Large intestine (tissue), 3 donors: ENCODE results near the gene RAD51. TPM values are rescaled to one million over a fixed set of nuclear protein-coding genes. Genes with fewer than 3 reads are reported as not detected.

ENCODE experiments used
- DNase-seq, 2 donors: peaks; one replicate each; pipeline versions ENCODE4 v3.0.0 to v3.0.0-alpha.2; 2013
- H3K27ac ChIP-seq: one replicate; pipeline ENCODE4 v1.5.1; 2013; ENCODE audit warnings: low read length
- H3K27me3 ChIP-seq: 2 replicates; pipeline ENCODE4 v1.6.1; 2013; ENCODE audit warnings: low read length; ENCODE audit not compliant: control insufficient read depth, insufficient read depth
- H3K36me3 ChIP-seq: 2 replicates; pipeline ENCODE4 v1.6.1; 2013; ENCODE audit warnings: low read length; ENCODE audit not compliant: control insufficient read depth, insufficient read depth
- H3K4me1 ChIP-seq: one replicate; pipeline ENCODE4 v1.6.1; 2013; ENCODE audit warnings: low read length; ENCODE audit not compliant: control insufficient read depth, insufficient read depth
- H3K4me3 ChIP-seq: one replicate; pipeline ENCODE4 v1.5.1; 2013; ENCODE audit warnings: low read length
- H3K9me3 ChIP-seq: one replicate; pipeline ENCODE4 v1.6.1; 2013; ENCODE audit warnings: mild to moderate bottlenecking, low read depth, low read length, moderate library complexity; ENCODE audit not compliant: control insufficient read depth
- WGBS: methylation state at CpG from one replicate; pipeline ENCODE4 v1.1.5; 2013; ENCODE audit warnings: low lambda C conversion rate; ENCODE audit not compliant: insufficient coverage; 5-methylcytosine and 5-hydroxymethylcytosine counted together
- polyA plus RNA-seq: library from polyadenylated mRNA; unstranded; fragments of 120-200 nt; gene quantifications from one replicate; pipeline ENCODE4 v1.2.1, GENCODE V29; 2013

The RAD51 gene
- polyA plus RNA-seq, 1 donor, result 8.1 TPM

DNA sequence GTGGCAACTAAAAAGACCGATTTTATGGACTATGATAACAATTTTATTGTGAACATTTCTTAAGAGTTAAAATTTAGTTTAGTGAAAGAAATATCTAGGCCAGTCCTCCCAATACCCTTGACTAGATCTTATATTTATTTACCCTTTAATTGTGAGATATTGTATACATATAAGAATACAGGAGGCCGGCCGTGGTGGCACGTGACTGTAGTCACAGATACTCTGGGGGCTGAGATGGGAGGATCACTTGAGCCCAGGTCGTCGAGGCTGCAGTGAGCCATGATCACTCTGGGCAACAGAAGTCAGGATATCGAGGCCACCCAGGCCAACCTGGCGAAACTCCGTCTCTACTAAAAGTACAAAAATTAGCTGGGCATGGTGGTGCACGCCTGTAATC lies 60.8 kb downstream of the RAD51 start:
- peak overlapping the region; percentile 95 for H3K27ac ChIP-seq
- H3K4me3 ChIP-seq, result peak overlapping the region; percentile 99
- H3K36me3 ChIP-seq, result peaks cover 15% of the 10 kb centered on the region
- DNase-seq, result no peak
- H3K4me1 ChIP-seq, result peaks cover 32% of the 10 kb centered on the region
- 0% methylated on average over 1 of the region's 10 CpGs for WGBS
- H3K27me3 ChIP-seq, result no peaks in the 10 kb centered on the region
- H3K9me3 ChIP-seq, result no peaks in the 10 kb centered on the region

- H3K4me3 ChIP-seq, result no peak overlapping the region
- H3K9me3 ChIP-seq, result no peaks in the 10 kb centered on the region
- H3K27me3 ChIP-seq, result no peaks in the 10 kb centered on the region
- no peak for DNase-seq
- H3K27ac ChIP-seq, result peak overlapping the region; percentile 8
- peaks cover 22% of the 10 kb centered on the region for H3K4me1 ChIP-seq
- H3K36me3 ChIP-seq, result peaks cover 6% of the 10 kb centered on the region
- WGBS, result no CpG with 5 or more reads among the region's 6 CpGs
Observed at GRCh38 chr15:40756938-40757337, 62.0 kb downstream of the RAD51 start.

GRCh38 chr15:40759961-40760360 lies 65.0 kb downstream of the RAD51 start:
- Histone ChIP-seq H3K9me3 (peaks cover 3% of the 10 kb centered on the region), H3K36me3 (no peaks in the 10 kb centered on the region), H3K4me1 (peaks cover 20% of the 10 kb centered on the region), H3K27ac (no peak overlapping the region), H3K4me3 (no peak overlapping the region), H3K27me3 (no peaks in the 10 kb centered on the region)
- DNase-seq, result no peak
- no CpG with 5 or more reads among the region's 5 CpGs for WGBS

DNA sequence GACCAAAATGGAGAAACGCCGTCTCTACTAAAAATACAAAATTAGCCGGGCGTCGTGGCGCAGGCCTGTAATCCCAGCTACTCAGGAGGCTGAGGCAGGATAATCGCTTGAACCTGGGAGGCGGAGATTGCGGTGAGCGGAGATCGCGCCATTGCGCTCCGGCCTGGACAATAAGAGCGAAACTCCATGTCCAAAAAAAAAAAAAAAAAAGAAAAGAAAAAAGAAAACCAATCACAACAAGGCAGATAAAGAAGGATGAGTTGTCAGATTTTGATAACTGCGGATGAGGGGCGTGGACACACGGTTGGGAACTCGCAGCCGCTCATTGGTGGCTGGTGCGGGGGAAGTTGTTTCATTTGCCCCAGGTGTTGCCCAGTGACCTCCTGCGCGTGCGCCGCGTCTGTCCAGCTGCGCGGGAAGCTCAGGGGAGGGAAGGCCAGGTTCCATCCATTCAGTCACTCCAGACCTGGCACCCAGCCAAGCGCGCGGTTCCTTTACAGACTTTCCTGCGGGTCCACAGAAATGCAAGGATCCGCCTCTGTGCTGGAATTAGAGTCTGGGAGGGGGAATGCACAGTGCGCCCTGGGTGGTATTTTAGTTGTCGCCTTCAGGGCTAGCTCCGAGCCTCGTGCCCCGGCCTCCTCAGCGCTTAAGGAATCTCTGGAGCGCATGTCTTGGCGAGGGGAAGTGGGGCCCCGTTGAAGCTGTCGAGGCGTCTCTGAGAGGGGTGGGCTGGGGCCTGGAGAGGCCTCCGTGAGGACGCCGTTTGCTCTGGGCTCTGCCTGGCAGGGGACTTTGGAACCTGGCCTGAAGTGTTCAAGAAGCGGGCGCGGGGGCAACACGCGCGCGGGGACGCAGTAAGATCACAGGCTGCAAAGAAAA lies 68.2 kb downstream of the RAD51 start:
- 60% methylated on average over 1 of the region's 55 CpGs for WGBS
- peak overlapping the region; percentile 99 for H3K4me3 ChIP-seq

DNA sequence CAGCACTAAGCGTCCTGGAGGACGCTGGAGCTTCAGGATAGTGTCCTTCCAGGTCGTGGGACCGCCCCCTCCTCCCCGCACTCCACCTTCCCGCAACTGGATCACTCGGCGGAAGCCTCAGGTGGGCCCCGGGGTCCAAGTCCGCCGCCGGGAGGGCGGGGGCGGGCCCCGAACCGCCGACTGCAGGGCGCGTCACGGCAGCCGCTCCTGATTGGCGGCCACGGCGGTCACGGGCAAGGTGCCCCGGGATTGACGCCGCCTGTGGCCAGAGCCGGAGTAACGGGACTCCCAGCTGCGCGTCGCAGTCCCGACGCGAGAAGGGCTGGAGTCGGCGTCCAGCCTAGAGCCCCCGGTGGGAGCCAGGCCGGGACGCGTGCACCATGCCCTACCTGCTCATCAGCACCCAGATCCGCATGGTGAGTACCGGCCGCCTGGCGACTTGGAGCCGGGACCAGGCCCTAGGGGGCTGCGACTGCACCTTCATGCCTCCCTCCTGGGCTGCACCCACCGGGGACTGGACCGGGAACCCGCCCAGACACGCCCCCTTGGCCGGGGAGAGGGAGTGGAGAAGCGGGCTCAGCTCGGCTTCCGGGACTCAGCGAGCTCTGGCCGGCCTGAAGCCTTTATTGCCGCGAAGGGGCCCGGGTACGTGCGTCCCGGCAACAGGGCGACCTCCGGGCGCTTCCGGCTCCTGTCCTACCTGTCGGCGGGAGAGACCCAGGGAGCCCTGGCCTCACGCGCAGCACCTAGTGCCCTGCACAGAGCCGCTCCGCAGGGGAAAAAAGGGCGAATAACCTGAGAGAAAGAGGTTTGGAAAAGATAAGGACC lies 69.0 kb downstream of the RAD51 start, which contains the start of gene GCHFR:
Gene GCHFR, plus strand, starts transcription at position 268 of the 828 bp plus-strand sequence. Its CDS starts 113 bp downstream, at position 381.
- WGBS, result no CpG with 5 or more reads among the region's 75 CpGs
- H3K4me1 ChIP-seq, result peaks cover 46% of the 10 kb centered on the region
- H3K27ac ChIP-seq, result peak within 1 kb of the TSS; percentile 100
- peak; percentile 94 to 98 for DNase-seq
- no peaks in the 10 kb centered on the region for H3K27me3 ChIP-seq
- peak within 1 kb of the TSS; percentile 99 for H3K4me3 ChIP-seq
- peaks cover 32% of the 10 kb centered on the region for H3K36me3 ChIP-seq
- peaks cover 3% of the 10 kb centered on the region for H3K9me3 ChIP-seq

More for the DNA sequence above, 68.2 kb downstream of the RAD51 start:
- Histone ChIP-seq H3K27ac (peak overlapping the region; percentile 100), H3K27me3 (no peaks in the 10 kb centered on the region), H3K4me1 (peaks cover 38% of the 10 kb centered on the region), H3K9me3 (peaks cover 3% of the 10 kb centered on the region), H3K36me3 (peaks cover 27% of the 10 kb centered on the region)
- peak in 1 of 2 donors; percentile 89 for DNase-seq

DNA sequence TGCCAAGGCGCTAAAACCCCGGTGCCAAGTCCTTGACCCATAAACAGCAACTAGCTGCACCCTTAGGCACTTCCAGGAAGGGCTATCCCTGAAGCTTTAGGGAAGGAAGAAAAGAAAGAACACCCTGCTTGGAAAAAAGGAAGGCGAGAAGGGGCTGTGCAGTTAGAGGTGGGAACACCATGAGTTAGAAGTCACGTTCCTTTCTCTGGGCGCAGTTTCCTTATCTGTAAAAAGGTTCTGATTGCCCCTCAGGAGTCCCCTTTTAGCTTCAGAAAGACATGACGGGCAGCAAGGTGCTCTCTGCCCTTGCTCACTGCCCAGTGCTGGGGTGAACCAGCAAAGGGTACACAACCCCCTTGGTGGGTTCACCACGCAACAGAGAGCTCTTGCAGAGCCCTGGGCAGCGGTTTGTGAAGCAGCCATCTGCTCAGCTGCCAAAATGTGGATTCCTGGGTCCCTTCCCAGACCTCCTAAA lies 69.7 kb downstream of the RAD51 start:
- DNase-seq, result peak in 1 of 2 donors; percentile 62
- Histone ChIP-seq H3K27ac (peak overlapping the region; percentile 100), H3K4me3 (peak overlapping the region; percentile 99), H3K9me3 (peaks cover 3% of the 10 kb centered on the region), H3K27me3 (no peaks in the 10 kb centered on the region), H3K4me1 (peaks cover 53% of the 10 kb centered on the region), H3K36me3 (peaks cover 32% of the 10 kb centered on the region)
- WGBS, result no CpG with 5 or more reads among the region's 8 CpGs

DNA sequence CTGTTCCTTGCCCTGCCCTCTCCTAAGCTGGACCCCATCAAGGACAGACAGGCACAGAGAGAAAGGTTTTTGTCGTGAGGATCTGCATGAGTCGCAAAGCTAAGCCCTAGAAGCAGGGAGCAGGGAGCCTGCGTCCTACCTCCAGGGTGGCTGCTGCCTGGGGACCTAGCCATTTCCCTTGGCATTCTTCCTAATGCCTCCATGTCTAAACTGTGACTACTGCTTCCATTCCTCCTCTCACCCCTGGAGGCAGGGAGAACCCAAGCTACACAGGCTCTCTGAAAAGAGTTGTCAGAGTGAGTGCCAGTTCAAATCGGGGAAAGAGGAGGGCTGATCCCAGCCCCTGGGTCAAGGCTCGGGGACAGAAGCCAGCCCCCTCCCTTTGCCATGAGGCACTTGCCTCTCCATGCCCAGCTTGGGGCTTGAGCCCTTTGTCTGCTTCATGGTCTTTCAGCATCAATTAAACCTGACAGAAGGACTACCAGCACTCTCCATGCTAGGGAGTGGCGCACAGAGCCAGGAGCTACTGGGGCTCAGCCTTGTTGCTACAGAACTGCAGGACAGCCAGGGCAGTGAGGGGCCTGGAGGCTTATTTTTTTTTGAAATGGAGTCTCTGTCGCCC lies 71.3 kb downstream of the RAD51 start:
- H3K27ac ChIP-seq, result peak overlapping the region; percentile 100
- DNase-seq, result no peak
- no peak overlapping the region for H3K4me3 ChIP-seq
- H3K27me3 ChIP-seq, result no peaks in the 10 kb centered on the region
- no CpG with 5 or more reads among the region's 7 CpGs for WGBS
- peaks cover 69% of the 10 kb centered on the region for H3K4me1 ChIP-seq
- peaks cover 32% of the 10 kb centered on the region for H3K36me3 ChIP-seq
- peaks cover 3% of the 10 kb centered on the region for H3K9me3 ChIP-seq

DNA sequence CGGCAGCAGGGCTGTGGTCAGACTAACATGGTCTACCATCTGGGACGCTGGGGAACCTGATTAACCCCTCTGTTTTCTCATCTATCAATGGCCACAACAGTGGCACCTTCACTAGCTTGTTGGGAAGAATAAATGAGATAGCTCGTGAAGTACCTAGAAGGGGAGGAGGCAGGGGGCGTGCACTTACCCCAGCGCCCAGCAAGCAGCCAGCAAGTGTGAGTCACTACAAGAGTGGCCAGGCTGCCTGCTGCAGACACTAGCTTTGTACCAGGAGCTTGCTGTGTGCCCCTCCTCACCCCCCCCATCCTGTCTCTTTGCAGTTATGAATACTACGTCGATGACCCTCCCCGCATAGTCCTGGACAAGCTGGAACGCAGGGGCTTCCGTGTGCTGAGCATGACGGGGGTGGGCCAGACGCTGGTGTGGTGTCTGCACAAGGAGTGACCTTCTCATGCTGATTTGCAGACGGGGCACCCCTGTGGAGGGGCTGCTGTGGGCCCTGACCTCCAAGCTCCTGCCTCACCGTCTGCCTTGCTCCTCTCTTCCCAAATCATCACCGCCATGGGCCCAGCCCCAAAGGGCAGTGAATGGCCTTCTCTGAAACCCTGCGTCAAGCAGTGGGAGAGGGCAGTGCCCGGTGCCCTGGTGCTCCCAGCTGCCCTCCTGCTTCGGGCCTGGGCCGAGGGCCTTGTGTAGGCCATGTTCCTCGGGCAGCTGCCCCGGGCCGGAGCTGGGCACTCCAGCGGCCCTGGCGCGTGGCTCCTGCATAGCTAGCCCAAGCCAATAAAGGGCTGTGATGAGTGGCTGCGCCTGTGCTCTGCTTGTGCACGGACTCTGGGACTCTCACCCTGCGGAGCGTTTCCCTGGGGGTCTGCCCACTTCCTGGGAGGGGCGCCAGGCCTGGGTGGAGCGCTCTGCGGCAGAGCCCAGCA lies 72.2 kb downstream of the RAD51 start:
- Histone ChIP-seq H3K27ac (peak overlapping the region; percentile 97), H3K9me3 (peaks cover 3% of the 10 kb centered on the region), H3K36me3 (peaks cover 39% of the 10 kb centered on the region), H3K27me3 (no peaks in the 10 kb centered on the region), H3K4me3 (no peak overlapping the region), H3K4me1 (peaks cover 74% of the 10 kb centered on the region)
- peak in 1 of 2 donors; percentile 22 for DNase-seq
- no CpG with 5 or more reads among the region's 32 CpGs for WGBS

- H3K27ac ChIP-seq, result peak overlapping the region; percentile 97
- 80% methylated on average over 1 of the region's 29 CpGs for WGBS
- no peak overlapping the region for H3K4me3 ChIP-seq
- H3K27me3 ChIP-seq, result no peaks in the 10 kb centered on the region
- H3K36me3 ChIP-seq, result peaks cover 44% of the 10 kb centered on the region
- peaks cover 67% of the 10 kb centered on the region for H3K4me1 ChIP-seq
- peaks cover 3% of the 10 kb centered on the region for H3K9me3 ChIP-seq
- no peak for DNase-seq
Observed at GRCh38 chr15:40767838-40768500, 73.0 kb downstream of the RAD51 start.
